Measurements from ENCODE around the gene OXER1. TPM values are rescaled to one million over a fixed set of nuclear protein-coding genes. Genes with fewer than 3 reads are reported as not detected.

OXER1 gene
- total and polyA plus RNA-seq, 7 experiments from 2014 or later: 0.12 to 3.0 (median 0.36) TPM; not detected in 3

GRCh38 chr2:42744545-42745082 is 19.3 kb downstream of the OXER1 start:
- H3K9me3 Mint-ChIP-seq: peaks cover 0 to 11% (median 0%) of the 10 kb centered on the region in 11 donors
- H3K4me1 Mint-ChIP-seq: peaks cover 0 to 14% (median 10%) of the 10 kb centered on the region in 7 donors
- ChIA-PET POLR2A (no interaction called here), CTCF (no interaction called here)
- no peak overlapping the region for H3K4me3 Mint-ChIP-seq
- intact Hi-C loops (cut with micrococcal nuclease): no loop called here
- no peak for DNase-seq
- Histone ChIP-seq H3K36me3 (ENCODE audit: control insufficient read depth in 2 of 3, insufficient read depth in 3 of 3, low read length in 3 of 3) (peaks cover 0 to 11% (median 0%) of the 10 kb centered on the region in 3 experiments), H3K27ac (ENCODE audit: low read depth, low read length) (no peak overlapping the region), H3K9me3 (ENCODE audit: control insufficient read depth in 2 of 3, low read length in 3 of 3) (no peaks in the 10 kb centered on the region), H3K27me3 (ENCODE audit: control insufficient read depth in 2 of 2, insufficient read depth in 2 of 2, low read length in 2 of 2) (no peaks in the 10 kb centered on the region), H3K4me1 (ENCODE audit: control insufficient read depth in 2 of 2, insufficient read depth in 2 of 2, low read length in 2 of 2) (no peaks in the 10 kb centered on the region), H3K4me3 (ENCODE audit: low read length) (no peak overlapping the region)
- no peak for ATAC-seq
- no peaks in the 10 kb centered on the region for H3K27me3 Mint-ChIP-seq
- H3K36me3 Mint-ChIP-seq: peaks cover 5 to 54% (median 37%) of the 10 kb centered on the region in 5 donors
- no peak overlapping the region for H3K27ac Mint-ChIP-seq

GRCh38 chr2:42743659-42743990 is 20.3 kb downstream of the OXER1 start:
- intact Hi-C loops (cut with micrococcal nuclease): no loop called here
- no peak overlapping the region for H3K4me3 Mint-ChIP-seq
- H3K27ac ChIP-seq (ENCODE audit: low read depth, low read length): no peak overlapping the region
- H3K4me3 ChIP-seq (ENCODE audit: low read length): no peak overlapping the region
- no peaks in the 10 kb centered on the region for H3K27me3 ChIP-seq (ENCODE audit: control insufficient read depth in 2 of 2, insufficient read depth in 2 of 2, low read length in 2 of 2)
- no peak for DNase-seq
- H3K36me3 ChIP-seq (ENCODE audit: control insufficient read depth in 2 of 3, insufficient read depth in 3 of 3, low read length in 3 of 3): peaks cover 0 to 11% (median 0%) of the 10 kb centered on the region in 3 experiments
- ChIA-PET CTCF (no interaction called here), POLR2A (no interaction called here)
- no peaks in the 10 kb centered on the region for H3K4me1 ChIP-seq (ENCODE audit: control insufficient read depth in 2 of 2, insufficient read depth in 2 of 2, low read length in 2 of 2)
- H3K36me3 Mint-ChIP-seq: peaks cover 13 to 60% (median 41%) of the 10 kb centered on the region in 5 donors
- peaks cover 0 to 14% (median 3%) of the 10 kb centered on the region in 11 donors for H3K9me3 Mint-ChIP-seq
- H3K4me1 Mint-ChIP-seq: peaks cover 0 to 17% (median 10%) of the 10 kb centered on the region in 7 donors
- no peaks in the 10 kb centered on the region for H3K27me3 Mint-ChIP-seq
- H3K9me3 ChIP-seq (ENCODE audit: control insufficient read depth in 2 of 3, low read length in 3 of 3): no peaks in the 10 kb centered on the region
- ATAC-seq: no peak
- no peak overlapping the region for H3K27ac Mint-ChIP-seq

- H3K9me3 ChIP-seq (ENCODE audit: control insufficient read depth in 2 of 3, low read length in 3 of 3): no peaks in the 10 kb centered on the region
- DNase-seq (no peak), ATAC-seq (no peak)
- H3K4me3 ChIP-seq (ENCODE audit: low read length): no peak overlapping the region
- Mint-ChIP-seq H3K27me3 (no peaks in the 10 kb centered on the region), H3K4me1 (peaks cover 0 to 17% (median 10%) of the 10 kb centered on the region in 7 donors), H3K4me3 (no peak overlapping the region), H3K36me3 (peaks cover 13 to 61% (median 48%) of the 10 kb centered on the region in 5 donors), H3K9me3 (peaks cover 0 to 17% (median 4%) of the 10 kb centered on the region in 11 donors), H3K27ac (peak overlapping the region in 1 of 9 donors; percentile 6)
- H3K4me1 ChIP-seq (ENCODE audit: control insufficient read depth in 2 of 2, insufficient read depth in 2 of 2, low read length in 2 of 2): no peaks in the 10 kb centered on the region
- intact Hi-C loops (cut with micrococcal nuclease): no loop called here
- peaks cover 0 to 13% (median 0%) of the 10 kb centered on the region in 3 experiments for H3K36me3 ChIP-seq (ENCODE audit: control insufficient read depth in 2 of 3, insufficient read depth in 3 of 3, low read length in 3 of 3)
- CTCF ChIA-PET: interaction anchor here (0.7 kb wide), 1 partner anchor 79 kb away, joined by 3 read pairs; no protein-coding TSS in a partner anchor
- H3K27ac ChIP-seq (ENCODE audit: low read depth, low read length): no peak overlapping the region
- H3K27me3 ChIP-seq (ENCODE audit: control insufficient read depth in 2 of 2, insufficient read depth in 2 of 2, low read length in 2 of 2): no peaks in the 10 kb centered on the region
- POLR2A ChIA-PET: no interaction called here
Measured at GRCh38 chr2:42742740-42743658, 20.9 kb downstream of the OXER1 start.

- no peaks in the 10 kb centered on the region for H3K27me3 ChIP-seq (ENCODE audit: control insufficient read depth in 2 of 2, insufficient read depth in 2 of 2, low read length in 2 of 2)
- ATAC-seq (no peak), DNase-seq (no peak)
- peaks cover 0 to 19% (median 6%) of the 10 kb centered on the region in 3 experiments for H3K36me3 ChIP-seq (ENCODE audit: control insufficient read depth in 2 of 3, insufficient read depth in 3 of 3, low read length in 3 of 3)
- peaks cover 0 to 26% (median 10%) of the 10 kb centered on the region in 11 donors for H3K9me3 Mint-ChIP-seq
- peaks cover 0 to 17% (median 10%) of the 10 kb centered on the region in 7 donors for H3K4me1 Mint-ChIP-seq
- intact Hi-C loops (cut with micrococcal nuclease): no loop called here
- ChIA-PET POLR2A (no interaction called here), CTCF (interaction anchor here (1.3 kb wide), 1 partner anchor 19 kb away, joined by 3 read pairs; no protein-coding TSS in a partner anchor)
- no peak overlapping the region for H3K4me3 ChIP-seq (ENCODE audit: low read length)
- H3K36me3 Mint-ChIP-seq: peaks cover 18 to 70% (median 64%) of the 10 kb centered on the region in 5 donors
- H3K9me3 ChIP-seq (ENCODE audit: control insufficient read depth in 2 of 3, low read length in 3 of 3): no peaks in the 10 kb centered on the region
- H3K4me1 ChIP-seq (ENCODE audit: control insufficient read depth in 2 of 2, insufficient read depth in 2 of 2, low read length in 2 of 2): no peaks in the 10 kb centered on the region
- H3K4me3 Mint-ChIP-seq: peak overlapping the region in 5 of 10 donors; percentile 26 to 53 (median 36)
- no peak overlapping the region for H3K27ac ChIP-seq (ENCODE audit: low read depth, low read length)
- H3K27me3 Mint-ChIP-seq: no peaks in the 10 kb centered on the region
- peak overlapping the region in 4 of 9 donors; percentile 5 to 43 (median 31) for H3K27ac Mint-ChIP-seq
Measured at GRCh38 chr2:42741140-42741539, 22.8 kb downstream of the OXER1 start.

DNA sequence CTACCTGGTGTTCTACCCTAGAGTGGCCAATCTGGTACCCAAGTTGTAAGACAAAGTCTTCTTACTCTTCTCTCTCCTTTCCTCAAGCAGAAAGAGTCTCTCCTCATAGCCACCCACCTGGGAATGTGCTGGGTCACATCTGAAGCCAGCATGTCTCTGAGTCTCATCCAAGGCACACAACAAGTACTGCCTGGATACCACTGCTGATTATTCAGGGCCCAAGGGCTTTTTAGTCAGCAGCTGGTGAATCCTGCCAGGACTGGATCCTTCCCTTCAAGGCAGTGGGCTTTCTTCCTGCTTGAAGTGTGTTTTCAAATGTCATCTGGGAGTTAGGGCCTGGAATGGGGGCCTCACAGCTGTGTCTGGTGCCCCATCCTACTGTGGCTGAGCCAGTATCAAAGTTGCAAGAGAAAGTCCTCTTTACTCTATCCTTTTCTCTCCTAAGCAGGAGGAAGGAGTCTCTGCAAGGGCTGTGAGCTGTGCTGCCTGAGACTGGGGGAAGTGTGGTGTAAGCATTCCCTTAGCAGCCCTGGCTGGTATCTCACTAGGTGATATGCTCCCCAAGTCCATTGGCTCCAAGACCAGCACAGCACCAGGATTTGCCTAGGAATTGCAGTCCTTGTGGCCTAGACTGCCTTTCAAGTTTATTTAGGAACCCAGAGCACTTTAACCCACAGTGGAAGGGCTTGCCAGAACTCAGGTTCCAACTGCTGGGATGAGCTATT is 27.2 kb downstream of the OXER1 start:
- Mint-ChIP-seq H3K36me3 (peaks cover 50 to 97% (median 91%) of the 10 kb centered on the region in 5 donors), H3K4me3 (no peak overlapping the region), H3K9me3 (peaks cover 7 to 60% (median 28%) of the 10 kb centered on the region in 11 donors), H3K27ac (no peak overlapping the region), H3K27me3 (no peaks in the 10 kb centered on the region), H3K4me1 (peaks cover 0 to 17% (median 10%) of the 10 kb centered on the region in 7 donors)
- no peak overlapping the region for H3K27ac ChIP-seq (ENCODE audit: low read depth, low read length)
- no peak for DNase-seq
- ChIA-PET CTCF (no interaction called here), POLR2A (no interaction called here)
- ATAC-seq: no peak
- H3K4me1 ChIP-seq (ENCODE audit: control insufficient read depth in 2 of 2, insufficient read depth in 2 of 2, low read length in 2 of 2): no peaks in the 10 kb centered on the region
- peaks cover 0 to 32% (median 6%) of the 10 kb centered on the region in 3 experiments for H3K36me3 ChIP-seq (ENCODE audit: control insufficient read depth in 2 of 3, insufficient read depth in 3 of 3, low read length in 3 of 3)
- H3K4me3 ChIP-seq (ENCODE audit: low read length): no peak overlapping the region
- intact Hi-C loops (cut with micrococcal nuclease): no loop called here
- no peaks in the 10 kb centered on the region for H3K27me3 ChIP-seq (ENCODE audit: control insufficient read depth in 2 of 2, insufficient read depth in 2 of 2, low read length in 2 of 2)
- H3K9me3 ChIP-seq (ENCODE audit: control insufficient read depth in 2 of 3, low read length in 3 of 3): peaks cover 0 to 8% (median 6%) of the 10 kb centered on the region in 3 experiments

DNA sequence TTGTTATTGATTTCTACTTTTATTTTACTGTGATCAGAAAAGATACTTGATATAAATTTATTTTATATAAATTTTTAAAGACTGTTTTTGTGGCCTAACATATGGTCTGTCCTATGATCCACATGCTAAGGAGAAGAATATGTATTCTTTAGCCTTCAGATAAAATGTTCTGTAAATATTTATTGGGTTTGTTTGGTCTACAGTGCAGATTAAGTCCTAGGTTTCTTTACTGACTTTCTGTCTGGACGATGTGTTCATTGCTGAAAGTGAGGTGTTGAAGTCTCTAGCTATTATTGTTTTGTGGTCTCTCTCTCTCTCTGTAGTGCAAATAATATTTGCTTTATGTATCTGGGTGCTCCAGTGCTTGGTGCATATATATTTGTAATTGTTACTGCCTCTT is 30.1 kb downstream of the OXER1 start:
- no peaks in the 10 kb centered on the region for H3K4me1 ChIP-seq (ENCODE audit: control insufficient read depth in 2 of 2, insufficient read depth in 2 of 2, low read length in 2 of 2)
- Mint-ChIP-seq H3K4me3 (no peak overlapping the region), H3K27me3 (no peaks in the 10 kb centered on the region), H3K9me3 (peaks cover 7 to 72% (median 34%) of the 10 kb centered on the region in 11 donors), H3K36me3 (peaks cover 41 to 96% (median 95%) of the 10 kb centered on the region in 5 donors), H3K27ac (no peak overlapping the region), H3K4me1 (peaks cover 0 to 2% (median 0%) of the 10 kb centered on the region in 7 donors)
- intact Hi-C loops (cut with micrococcal nuclease): no loop called here
- no peaks in the 10 kb centered on the region for H3K27me3 ChIP-seq (ENCODE audit: control insufficient read depth in 2 of 2, insufficient read depth in 2 of 2, low read length in 2 of 2)
- H3K4me3 ChIP-seq (ENCODE audit: low read length): no peak overlapping the region
- peaks cover 0 to 32% (median 6%) of the 10 kb centered on the region in 3 experiments for H3K36me3 ChIP-seq (ENCODE audit: control insufficient read depth in 2 of 3, insufficient read depth in 3 of 3, low read length in 3 of 3)
- CTCF ChIA-PET: no interaction called here
- no peak overlapping the region for H3K27ac ChIP-seq (ENCODE audit: low read depth, low read length)
- POLR2A ChIA-PET: no interaction called here
- H3K9me3 ChIP-seq (ENCODE audit: control insufficient read depth in 2 of 3, low read length in 3 of 3): peaks cover 0 to 8% (median 6%) of the 10 kb centered on the region in 3 experiments
- ATAC-seq (no peak), DNase-seq (no peak)

All from naive thymus-derived CD4-positive, alpha-beta T cell (primary cell).